ENCODE data around the gene CLEC19A.

- TF ChIP-seq CTCF (IDR thresholded peaks at IDR 0.05 in 4 of 5, conservative IDR thresholded peaks at IDR 0.05 in 1 of 5) (no peak), POLR2A (IDR thresholded peaks at IDR 0.05) (no peak)
Measured at GRCh38 chr16:19241512-19241911, 44.0 kb upstream of the CLEC19A start.
